Measurements from ENCODE around the gene CSMD2.

DNA sequence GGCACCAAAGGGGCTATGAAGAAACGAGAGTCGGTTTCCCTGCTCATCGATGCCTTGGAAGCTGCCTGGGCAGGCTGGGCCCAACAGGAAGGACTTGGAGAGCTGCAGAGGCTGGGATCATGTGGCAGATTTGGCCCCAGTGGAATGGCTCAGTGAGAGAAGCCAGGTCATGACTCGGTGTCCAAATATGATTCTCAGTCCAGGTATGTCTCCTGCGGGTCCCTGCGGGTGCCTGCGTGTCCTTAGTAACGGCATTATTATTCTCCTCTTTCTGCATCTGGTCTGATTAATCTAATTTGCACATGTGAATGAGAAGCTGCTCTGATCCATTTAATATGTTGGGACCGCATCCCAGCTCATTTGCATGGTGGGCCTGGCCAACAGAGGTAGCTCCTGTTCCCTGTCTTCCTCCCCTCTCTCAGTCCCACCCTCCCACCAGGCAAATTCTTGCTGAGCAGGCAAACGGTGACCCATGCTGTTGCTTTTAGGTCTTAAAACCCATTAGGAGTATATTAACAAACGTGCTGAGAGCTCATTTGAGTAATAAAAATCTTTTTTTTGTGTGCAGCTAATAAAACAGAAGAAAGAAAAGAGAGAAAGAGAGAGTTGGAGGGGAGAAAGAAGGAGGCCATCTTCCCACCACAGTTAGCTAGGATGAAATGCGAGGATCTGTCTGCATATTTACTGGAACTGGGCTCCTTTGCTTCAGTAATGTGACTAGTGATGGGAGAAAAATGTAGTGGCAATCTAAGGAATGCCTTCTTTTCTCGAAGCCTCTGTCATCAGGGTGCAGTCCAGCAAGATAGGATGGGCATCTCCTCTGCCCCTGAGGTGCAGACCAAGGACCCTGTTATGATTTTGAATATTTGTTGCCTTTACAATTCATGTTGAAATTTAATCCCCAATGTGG lies 167.6 kb downstream of the CSMD2 start:
- TF ChIP-seq EZH2phosphoT487 (IDR thresholded peaks at IDR 0.05; ENCODE audit: low read depth) (no peak), CTCF (IDR thresholded peaks at IDR 0.05; ENCODE audit: low read depth, low read length) (no peak)
